ENCODE data around the gene APBB1IP. TPM values are rescaled to one million over a fixed set of nuclear protein-coding genes. Genes with fewer than 3 reads are reported as not detected.

Gene APBB1IP
- total RNA-seq, 1 experiment from 2014 or later: 0.22 TPM

- TF ChIP-seq ZNF532 (CRISPR knock-in tag; IDR thresholded peaks at IDR 0.05; ENCODE audit: borderline replicate concordance) (no peak), GRHL2 (CRISPR knock-in tag; IDR thresholded peaks at IDR 0.05; ENCODE audit: insufficient replicate concordance, severe bottlenecking) (no peak), ZNF232 (CRISPR knock-in tag; IDR thresholded peaks at IDR 0.05) (no peak)
Measured at GRCh38 chr10:26555719-26556368, 117.7 kb downstream of the APBB1IP start (continued).

- peak; percentile 86 for ATAC-seq
- no peaks in the 10 kb centered on the region; the same call in 1 of the 2 replicates for H3K27me3 Mint-ChIP-seq (ENCODE audit: low read depth)
- no peaks in the 10 kb centered on the region for H3K36me3 Mint-ChIP-seq
- TF ChIP-seq CTCF (IDR thresholded peaks at IDR 0.05): 0 out of 2 replicates have a peak, but pooled peaks have one; percentile 23
- TF ChIP-seq ZNF317 (CRISPR knock-in tag; IDR thresholded peaks at IDR 0.05; ENCODE audit: borderline replicate concordance, low read depth): no peak
- DNase-seq (ENCODE audit: low spot score): no peak
- no peaks in the 10 kb centered on the region for H3K9me3 Mint-ChIP-seq
- H3K4me3 Mint-ChIP-seq: no peak overlapping the region
- peaks cover 24% of the 10 kb centered on the region for H3K4me1 Mint-ChIP-seq
- no peak overlapping the region for H3K27ac Mint-ChIP-seq
- POLR2A ChIA-PET: interaction anchor here (0.7 kb wide), 1 partner anchor 729 kb away, joined by 3 read pairs; no protein-coding TSS in a partner anchor
- CTCF ChIA-PET: interaction anchor here (0.6 to 3.9 kb wide), 10 partner anchors 10 to 681 kb away, joined by 3 to 41 read pairs (median 4); no protein-coding TSS in a partner anchor
Measured at GRCh38 chr10:26556748-26557640, 118.9 kb downstream of the APBB1IP start.

- ATAC-seq: no peak
- ChIA-PET CTCF (interaction anchor here (1.0 to 3.0 kb wide), 3 partner anchors 23 to 246 kb away, joined by 3 to 41 read pairs (median 6); no protein-coding TSS in a partner anchor), POLR2A (interaction anchor here (0.7 kb wide), 1 partner anchor 730 kb away, joined by 3 read pairs; no protein-coding TSS in a partner anchor)
- TF ChIP-seq TEAD1 (CRISPR knock-in tag; IDR thresholded peaks at IDR 0.05) (no peak), ERG (CRISPR knock-in tag; IDR thresholded peaks at IDR 0.05) (no peak), SMAD4 (CRISPR knock-in tag; IDR thresholded peaks at IDR 0.05) (no peak), CREB1 (CRISPR knock-in tag; IDR thresholded peaks at IDR 0.05) (no peak), SMAD3 (CRISPR knock-in tag; IDR thresholded peaks at IDR 0.05; ENCODE audit: borderline replicate concordance) (no peak), OVOL2 (CRISPR knock-in tag; IDR thresholded peaks at IDR 0.05; ENCODE audit: borderline replicate concordance) (no peak), NR1H2 (CRISPR knock-in tag; IDR thresholded peaks at IDR 0.05) (no peak), ATF2 (CRISPR knock-in tag; IDR thresholded peaks at IDR 0.05; ENCODE audit: borderline replicate concordance, low read depth) (no peak), ZNF263 (CRISPR knock-in tag; IDR thresholded peaks at IDR 0.05; ENCODE audit: low read depth) (no peak), ZNF396 (CRISPR knock-in tag; IDR thresholded peaks at IDR 0.05; ENCODE audit: borderline replicate concordance) (no peak), NFATC4 (CRISPR knock-in tag; IDR thresholded peaks at IDR 0.05) (no peak)
- Mint-ChIP-seq H3K36me3 (no peaks in the 10 kb centered on the region), H3K27ac (no peak overlapping the region), H3K4me3 (no peak overlapping the region), H3K4me1 (peaks cover 24% of the 10 kb centered on the region), H3K9me3 (no peaks in the 10 kb centered on the region), H3K27me3 (ENCODE audit: low read depth) (no peaks in the 10 kb centered on the region; the same call in 1 of the 2 replicates)
- no peak for DNase-seq (ENCODE audit: low spot score)
Measured at GRCh38 chr10:26557641-26558014, 119.5 kb downstream of the APBB1IP start.
